CD14-positive monocyte (primary cell): Measurements from ENCODE around the gene PCDHGA8. TPM values are rescaled to one million over a fixed set of nuclear protein-coding genes. Genes with fewer than 3 reads are reported as not detected.

Source experiments
- DNase-seq, 3 donors: peaks; one replicate each; pipeline ENCODE4 v3.0.0-alpha.2; 2011 to 2022
- H2AFZ ChIP-seq: 2 replicates; pipeline ENCODE4 v1.6.0; 2012; ENCODE audit warnings: mild to moderate bottlenecking, low read depth, low read length, inconsistent platforms; ENCODE audit not compliant: insufficient read depth, poor library complexity, severe bottlenecking
- H3K27ac ChIP-seq, 2 donors: 1 replicate in 1 of 2; 2 replicates in 1 of 2; pipeline ENCODE4 v1.5.1; 2012 to 2013; ENCODE audit warnings: low read length in 2 of 2, control low read depth in 1 of 2, inconsistent platforms in 1 of 2, low read depth in 1 of 2, mild to moderate bottlenecking in 1 of 2
- H3K27me3 ChIP-seq, 2 donors: one replicate each; pipeline versions ENCODE4 v1.6.0 to v1.6.1; 2011 to 2013; ENCODE audit warnings: low read length in 2 of 2; ENCODE audit not compliant: control insufficient read depth in 2 of 2, insufficient read depth in 2 of 2
- H3K36me3 ChIP-seq, 2 donors: replicated peaks in 1 of 2; 1 replicate in 1 of 2; 2 replicates in 1 of 2; pipeline versions ENCODE4 v1.5.1 to v1.6.1; 2012 to 2013; ENCODE audit warnings: low read length in 2 of 2, control low read depth in 1 of 2, inconsistent platforms in 1 of 2, mild to moderate bottlenecking in 1 of 2; ENCODE audit not compliant: insufficient read depth in 2 of 2, control insufficient read depth in 1 of 2
- H3K4me1 ChIP-seq, 2 donors: 1 replicate in 1 of 2; 2 replicates in 1 of 2; pipeline versions ENCODE4 v1.5.1 to v1.6.1; 2012 to 2013; ENCODE audit warnings: low read length in 2 of 2, control low read depth in 1 of 2, inconsistent platforms in 1 of 2, mild to moderate bottlenecking in 1 of 2, moderate library complexity in 1 of 2; ENCODE audit not compliant: insufficient read depth in 2 of 2, control insufficient read depth in 1 of 2
- H3K4me2 ChIP-seq: replicated peaks from 2 replicates; pipeline ENCODE3; 2012; ENCODE audit warnings: low read length, moderate library complexity, mild to moderate bottlenecking; ENCODE audit not compliant: poor library complexity, severe bottlenecking; ENCODE audit errors: extremely low read depth
- H3K4me3 ChIP-seq, 3 experiments: fragments of 200-600 bp in 1 of 3; sonication (generic) in 1 of 3; replicated peaks in 1 of 3; 1 replicate in 2 of 3; 2 replicates in 1 of 3; pipeline ENCODE4 v1.5.1; 2011 to 2013; ENCODE audit warnings: low read length in 3 of 3, mild to moderate bottlenecking in 3 of 3, control low read depth in 2 of 3, low read depth in 2 of 3, inconsistent platforms in 1 of 3, moderate library complexity in 1 of 3
- H3K79me2 ChIP-seq: 2 replicates; pipeline ENCODE4 v1.6.0; 2012; ENCODE audit warnings: mild to moderate bottlenecking, control low read depth, inconsistent platforms, low read length, moderate library complexity; ENCODE audit not compliant: insufficient read depth
- H3K9ac ChIP-seq: 2 replicates; pipeline ENCODE4 v1.6.0; 2017; ENCODE audit warnings: low read length, mild to moderate bottlenecking; ENCODE audit not compliant: insufficient read depth, poor library complexity, severe bottlenecking
- H3K9me3 ChIP-seq, 2 donors: replicated peaks in 1 of 2; 1 replicate in 1 of 2; 2 replicates in 1 of 2; pipeline versions ENCODE4 v1.5.1 to v1.6.1; 2012 to 2013; ENCODE audit warnings: low read length in 2 of 2, control low read depth in 1 of 2; ENCODE audit not compliant: control insufficient read depth in 1 of 2, insufficient read depth in 1 of 2
- H4K20me1 ChIP-seq: 2 replicates; pipeline ENCODE4 v1.6.0; 2012; ENCODE audit warnings: mild to moderate bottlenecking, low read length, control low read depth, moderate library complexity; ENCODE audit not compliant: insufficient read depth
- H3K27ac Mint-ChIP-seq, 7 donors: one replicate each; pipeline ENCODE4 v1.8.0; 2020; ENCODE audit warnings: mild to moderate bottlenecking in 7 of 7, mixed read lengths in 7 of 7, moderate library complexity in 6 of 7, inconsistent platforms in 2 of 7
- H3K27me3 Mint-ChIP-seq, 3 donors: one replicate each; pipeline ENCODE4 v1.8.0; 2021 to 2022; ENCODE audit warnings: low read depth in 3 of 3, mild to moderate bottlenecking in 3 of 3, mixed read lengths in 3 of 3, moderate library complexity in 3 of 3, inconsistent platforms in 1 of 3
- H3K36me3 Mint-ChIP-seq, 2 donors: one replicate each; pipeline ENCODE4 v1.8.0; 2020; ENCODE audit warnings: mixed read lengths in 2 of 2, inconsistent platforms in 1 of 2, mild to moderate bottlenecking in 1 of 2
- H3K4me1 Mint-ChIP-seq: one replicate; pipeline ENCODE4 v1.8.0; 2020; ENCODE audit warnings: mild to moderate bottlenecking, mixed read lengths
- H3K4me3 Mint-ChIP-seq, 2 donors: one replicate each; pipeline ENCODE4 v1.8.0; 2020; ENCODE audit warnings: mild to moderate bottlenecking in 2 of 2, mixed read lengths in 2 of 2, moderate library complexity in 1 of 2
- H3K9me3 Mint-ChIP-seq, 7 donors: one replicate each; pipeline ENCODE4 v1.8.0; 2020 to 2022; ENCODE audit warnings: mixed read lengths in 7 of 7, mild to moderate bottlenecking in 6 of 7, moderate library complexity in 6 of 7, inconsistent platforms in 2 of 7
- CTCF ChIP-seq: fragments of 200-600 bp; IDR thresholded peaks from one replicate; pipeline ENCODE4 v1.8.0; 2022; ENCODE audit warnings: antibody characterized with exemption, mild to moderate bottlenecking
- WGBS: methylation state at CpG from one replicate; pipeline ENCODE4 v1.1.5; 2013; ENCODE audit warnings: missing lambda C conversion rate; ENCODE audit not compliant: insufficient coverage; 5-methylcytosine and 5-hydroxymethylcytosine counted together
- intact Hi-C, 2 donors: fragments of 100-400 bp; cut with micrococcal nuclease; formaldehyde crosslinking; loops; one replicate each; pipeline versions ENCODE4 v1.15.0 to v1.15.1; 2023
- polyA plus RNA-seq, 3 donors: library from polyadenylated mRNA; depleted of rRNA in 1 of 3; unstranded in 2 of 3; stranded (reverse) in 1 of 3; fragments of 300-500 nt in 2 of 3; fragments of >200 nt in 1 of 3; fragmentation: Illumina TruSeq in 2 of 3; gene quantifications; 1 replicate in 2 of 3; 2 replicates in 1 of 3; pipeline ENCODE4 v1.2.3, GENCODE V29; 2012 to 2021

PCDHGA8 gene
- polyA plus RNA-seq, 3 donors, result not detected

GRCh38 chr5:141343242-141343952 is 49.0 kb upstream of the PCDHGA8 start, which contains the start of gene PCDHGA3:
Gene PCDHGA3, plus strand, starts transcription at chr5:141343829. Its CDS starts 205 bp downstream, at chr5:141344034.
- peaks cover 33 to 69% (median 58%) of the 10 kb centered on the region in 3 donors for H3K27me3 Mint-ChIP-seq
- H3K9me3 ChIP-seq, result peaks cover 53 to 74% of the 10 kb centered on the region in 2 donors
- H3K4me3 Mint-ChIP-seq, result peak within 1 kb of the TSS; percentile 66 to 71
- peaks cover 6 to 54% of the 10 kb centered on the region in 2 donors for H3K27me3 ChIP-seq
- DNase-seq, result no peak
- no peak within 1 kb of the TSS for H2AFZ ChIP-seq
- H4K20me1 ChIP-seq, result no peaks in the 10 kb centered on the region
- no peak within 1 kb of the TSS for H3K27ac ChIP-seq
- H3K9me3 Mint-ChIP-seq, result peaks cover 48 to 83% (median 75%) of the 10 kb centered on the region in 7 donors
- H3K36me3 ChIP-seq, result no peaks in the 10 kb centered on the region
- WGBS, result 16% methylated on average over 6 of the region's 9 CpGs
- H3K27ac Mint-ChIP-seq, result peak within 1 kb of the TSS in 1 of 7 donors; percentile 28
- peaks cover 2% of the 10 kb centered on the region for H3K4me1 Mint-ChIP-seq
- peaks cover 4 to 11% of the 10 kb centered on the region in 2 donors for H3K36me3 Mint-ChIP-seq
- H3K79me2 ChIP-seq, result no peaks in the 10 kb centered on the region
- H3K4me2 ChIP-seq, result peak within 1 kb of the TSS; percentile 22
- intact Hi-C loops, result no loop called here
- H3K9ac ChIP-seq, result no peak within 1 kb of the TSS
- H3K4me1 ChIP-seq, result no peaks in the 10 kb centered on the region
- peak; percentile 15 for TF ChIP-seq CTCF
- no peak within 1 kb of the TSS for H3K4me3 ChIP-seq

- TF ChIP-seq CTCF, result peak; percentile 10
- Histone ChIP-seq H3K27me3 (peaks cover 4 to 48% of the 10 kb centered on the region in 2 donors), H3K4me2 (peak overlapping the region; percentile 22), H3K9ac (no peak overlapping the region), H3K79me2 (no peaks in the 10 kb centered on the region), H3K27ac (no peak overlapping the region), H3K4me3 (no peak overlapping the region), H3K4me1 (no peaks in the 10 kb centered on the region), H3K9me3 (peaks cover 47 to 72% of the 10 kb centered on the region in 2 donors), H2AFZ (no peak overlapping the region), H4K20me1 (no peaks in the 10 kb centered on the region), H3K36me3 (no peaks in the 10 kb centered on the region)
- Mint-ChIP-seq H3K9me3 (peaks cover 44 to 81% (median 74%) of the 10 kb centered on the region in 7 donors), H3K4me3 (peak overlapping the region; percentile 37 to 66), H3K4me1 (peaks cover 2% of the 10 kb centered on the region), H3K36me3 (peaks cover 4 to 11% of the 10 kb centered on the region in 2 donors), H3K27ac (peak overlapping the region in 1 of 7 donors; percentile 28), H3K27me3 (peaks cover 31 to 64% (median 53%) of the 10 kb centered on the region in 3 donors)
- no peak for DNase-seq
- WGBS, result 34% methylated on average over 26 of the region's 31 CpGs
- intact Hi-C loops, result no loop called here
Measured at GRCh38 chr5:141343953-141344463, 48.4 kb upstream of the PCDHGA8 start.
